ENCODE measurements around the gene MAN2B1.
"Not testable (repeated sequence)": the region's sequence is repeated elsewhere in the genome, so short reads cannot be mapped to it uniquely, and the experiment has no call there.

The MAN2B1 gene

DNA sequence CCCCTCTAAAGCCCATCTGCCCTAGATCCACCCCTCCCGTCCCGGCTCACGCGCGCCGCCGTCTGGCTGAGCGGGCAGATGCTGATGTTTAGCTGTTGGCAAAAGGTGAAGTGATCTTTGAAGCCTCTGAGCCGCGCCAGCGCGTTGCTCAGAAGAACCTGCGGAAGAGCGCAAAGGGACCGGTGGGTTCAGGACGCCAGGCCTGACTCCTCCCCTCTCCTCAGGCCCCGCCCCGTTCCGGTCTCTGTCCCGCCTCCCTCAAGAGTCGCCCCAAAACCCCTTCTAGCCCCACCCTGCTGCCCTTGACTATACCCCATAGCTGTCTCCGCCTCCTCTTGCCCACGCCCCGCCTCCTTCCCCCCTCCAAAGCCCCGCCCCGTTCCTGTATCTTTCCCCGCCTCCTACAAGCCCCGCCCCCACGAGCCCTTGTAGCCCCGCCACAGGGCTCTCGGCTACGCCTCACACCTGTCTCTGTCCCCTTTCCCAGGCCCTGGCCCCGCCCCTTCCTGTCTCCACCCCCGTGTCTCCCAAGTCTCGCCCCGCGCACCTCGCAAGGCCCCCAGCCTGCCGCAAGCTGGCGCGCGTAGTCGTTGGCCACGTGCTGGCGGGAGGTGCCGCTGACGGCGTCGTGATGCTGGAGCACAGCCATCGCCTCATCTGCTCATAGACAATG lies 9.5 kb downstream of the MAN2B1 start:
- DNase-seq = peak in 1 of 6 experiments; percentile 5

DNA sequence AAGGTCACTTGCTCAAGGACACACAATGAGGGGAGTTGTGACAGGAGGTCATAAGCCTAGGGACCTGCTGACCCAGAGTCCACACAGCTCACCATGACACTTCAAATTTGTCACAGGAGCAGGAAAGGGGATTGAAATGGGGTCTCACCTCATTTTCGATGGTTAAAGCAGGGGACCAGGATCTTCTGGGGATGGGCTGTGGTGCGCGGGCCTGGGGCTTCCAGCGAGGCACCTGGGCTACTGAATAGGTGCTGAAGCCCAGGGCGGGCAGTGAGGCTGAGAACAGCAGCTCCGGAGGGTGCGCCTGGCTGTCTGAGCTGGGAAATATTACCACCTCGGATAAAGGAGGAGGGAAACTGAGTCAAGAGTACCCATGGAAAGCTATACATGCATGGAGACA lies 11.0 kb downstream of the MAN2B1 start:
- DNase-seq = no peak

DNA sequence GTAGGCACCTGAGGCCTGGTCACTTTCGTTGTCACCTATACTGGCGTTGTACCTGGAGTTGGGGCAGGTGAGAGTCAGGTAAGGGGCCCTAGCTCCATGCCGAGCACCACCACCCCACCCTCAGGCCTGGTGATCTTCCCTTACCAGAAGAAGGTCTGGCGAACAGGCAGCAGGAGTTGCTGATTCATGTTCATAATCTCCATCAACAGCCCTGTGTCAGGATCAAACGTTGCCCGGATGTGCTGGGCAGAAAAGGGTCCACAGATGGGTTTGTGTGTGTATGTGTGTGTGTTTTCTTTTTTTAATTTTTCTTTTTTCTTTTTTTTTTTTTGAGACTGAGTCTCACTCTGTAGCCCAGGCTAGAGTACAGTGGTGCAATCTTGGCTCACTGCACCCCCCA lies 14.3 kb downstream of the MAN2B1 start:
- DNase-seq = no peak

DNA sequence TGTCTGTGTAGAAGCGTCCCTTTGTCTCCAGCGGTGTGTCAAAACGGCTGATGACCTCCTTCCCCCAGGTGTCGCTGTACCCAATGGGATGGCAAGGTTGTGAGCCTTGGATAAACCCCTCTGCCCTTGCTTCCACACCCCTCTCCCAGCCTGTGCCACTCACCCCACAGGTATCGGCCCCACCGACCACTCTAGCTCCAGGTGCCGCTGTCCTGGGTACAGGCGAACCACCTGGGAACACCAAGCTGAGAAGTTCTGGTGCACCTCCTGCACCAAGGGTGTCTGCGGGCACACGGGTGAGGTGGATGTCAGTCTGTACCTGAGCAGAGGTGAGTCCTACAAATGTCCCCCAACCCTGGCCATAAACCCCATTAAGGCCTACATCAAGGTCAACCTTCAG lies 16.6 kb downstream of the MAN2B1 start:
- no peak for DNase-seq

DNA sequence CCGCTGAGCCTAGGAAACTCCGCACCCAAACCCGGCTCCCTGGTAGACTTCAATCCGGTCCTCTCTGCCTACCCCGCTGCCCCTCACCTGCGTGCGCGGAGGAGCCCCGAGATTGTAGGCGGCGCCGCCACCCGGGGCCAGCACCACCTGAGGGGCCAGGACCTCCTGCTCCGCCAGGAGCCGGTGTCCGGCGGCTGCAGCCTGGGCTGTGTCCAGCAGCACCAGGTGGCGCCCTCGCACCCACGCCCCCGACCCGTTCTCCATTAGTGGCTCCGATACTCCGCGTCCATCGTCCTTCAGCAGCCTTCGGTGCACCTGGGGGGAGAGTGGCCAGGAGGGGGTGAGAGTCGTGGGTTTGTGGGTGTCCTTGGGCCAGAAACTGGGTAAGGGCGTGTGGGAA lies 18.5 kb downstream of the MAN2B1 start:
- no peak for DNase-seq

DNA sequence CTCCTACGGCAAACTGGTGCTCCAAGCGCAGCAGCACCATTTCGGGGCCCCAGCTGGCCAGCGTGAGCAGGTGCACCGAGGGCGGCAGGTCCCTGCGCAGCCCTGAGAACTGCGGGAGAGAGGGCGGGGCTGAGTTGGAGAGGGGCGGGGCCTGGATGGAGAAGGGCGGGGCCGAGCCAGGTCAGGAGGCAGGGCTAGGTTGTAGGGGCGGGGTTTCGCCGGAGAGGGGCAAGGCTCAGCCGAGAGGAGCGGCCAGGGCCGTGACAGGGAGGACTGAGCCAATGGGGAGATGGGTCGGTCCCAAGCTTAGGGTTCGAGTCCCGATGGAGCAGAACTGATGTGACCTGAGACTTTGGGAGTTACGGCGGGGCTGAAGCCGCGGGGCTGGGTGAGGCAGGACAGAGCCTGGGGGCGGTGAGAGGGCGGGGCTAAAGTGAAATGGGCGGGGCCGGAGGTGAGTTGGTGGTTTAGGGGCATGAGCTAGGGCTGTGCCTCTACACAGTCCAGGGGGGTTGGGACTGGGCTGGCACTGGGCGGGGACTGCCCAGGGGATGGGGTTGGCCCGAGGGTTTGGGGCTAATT lies 19.0 kb downstream of the MAN2B1 start:
- DNase-seq = peak in 3 of 6 experiments; percentile 24 to 34 (median 34)

DNA sequence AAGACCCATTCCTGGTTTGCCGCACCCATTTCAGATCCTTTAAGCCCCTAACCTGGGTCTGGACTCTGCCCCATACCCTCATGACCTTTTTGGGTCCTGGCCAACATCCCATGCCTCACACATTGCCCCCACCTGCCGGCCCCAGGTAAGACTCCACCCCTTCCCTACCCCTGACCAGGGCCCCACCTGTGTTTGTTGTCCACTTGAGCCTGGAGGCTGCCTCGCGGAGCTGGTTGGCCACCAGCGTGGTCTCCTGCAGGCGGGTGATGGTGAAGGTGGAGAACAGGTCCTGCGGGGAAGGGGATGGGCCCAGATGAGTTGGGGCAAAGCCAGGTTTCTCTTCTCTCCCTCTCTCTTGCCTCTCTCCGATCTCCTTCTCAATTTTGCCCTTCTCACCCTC lies 19.5 kb downstream of the MAN2B1 start:
- no peak for DNase-seq

DNA sequence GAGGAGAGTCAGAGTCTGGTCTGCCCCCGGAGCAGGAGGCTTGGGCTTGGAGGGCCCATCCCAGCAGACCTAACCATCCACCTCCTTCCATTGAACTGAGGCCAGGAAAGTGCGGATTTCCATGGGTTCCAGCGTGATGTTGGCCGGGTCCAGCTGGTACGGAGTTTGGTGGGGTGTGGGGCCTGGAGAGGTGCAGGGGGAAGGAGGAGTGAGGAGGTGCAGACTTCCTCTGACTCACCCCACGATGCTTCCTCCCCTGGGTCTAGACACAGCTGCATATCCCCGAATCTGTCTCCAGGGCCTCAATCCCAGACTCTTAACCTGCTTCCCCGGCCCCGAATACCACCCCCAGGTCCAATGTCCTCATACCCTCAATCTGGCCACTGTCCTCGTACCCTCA lies 20.0 kb downstream of the MAN2B1 start:
- no peak for DNase-seq

DNA sequence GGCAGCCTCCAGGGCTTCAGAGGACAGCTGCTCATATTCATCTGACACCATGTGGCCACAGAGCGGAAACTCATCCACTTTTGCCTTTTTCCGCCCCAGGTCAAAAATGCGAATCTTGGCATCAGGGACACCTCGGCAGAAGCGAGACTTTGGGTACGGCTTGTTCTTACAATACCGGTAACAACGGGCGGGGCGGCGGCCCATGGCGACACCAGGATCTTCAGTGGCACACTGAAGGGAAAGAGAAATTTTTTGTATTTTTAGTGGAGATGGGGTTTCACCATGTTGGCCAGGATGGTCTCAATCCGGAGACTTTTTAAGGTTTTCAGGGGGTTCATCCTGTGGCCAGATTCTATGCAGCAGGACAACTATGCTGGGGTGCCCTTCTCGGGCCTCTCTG lies 22.8 kb downstream of the MAN2B1 start:
- not testable (repeated sequence) for DNase-seq

DNA sequence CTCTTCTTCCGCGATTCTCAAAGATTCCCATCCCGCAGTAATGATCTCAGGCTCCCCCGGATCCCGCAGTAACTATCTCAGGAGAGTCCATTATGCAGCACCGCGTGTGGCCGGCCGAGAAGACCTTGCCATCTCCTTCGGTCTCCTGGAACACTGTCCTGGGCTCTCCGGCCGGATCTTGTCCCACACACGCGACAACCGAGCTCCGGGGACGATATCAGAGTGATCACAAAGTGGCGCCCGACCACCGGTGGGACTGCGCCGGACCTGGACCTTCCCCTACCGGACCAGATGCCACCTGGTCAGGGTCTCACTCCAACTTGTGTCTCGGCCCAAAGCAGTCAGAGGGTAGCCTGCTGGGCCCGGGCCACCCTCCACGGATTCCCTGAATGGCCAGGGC lies 24.0 kb downstream of the MAN2B1 start:
- no peak for DNase-seq

DNA sequence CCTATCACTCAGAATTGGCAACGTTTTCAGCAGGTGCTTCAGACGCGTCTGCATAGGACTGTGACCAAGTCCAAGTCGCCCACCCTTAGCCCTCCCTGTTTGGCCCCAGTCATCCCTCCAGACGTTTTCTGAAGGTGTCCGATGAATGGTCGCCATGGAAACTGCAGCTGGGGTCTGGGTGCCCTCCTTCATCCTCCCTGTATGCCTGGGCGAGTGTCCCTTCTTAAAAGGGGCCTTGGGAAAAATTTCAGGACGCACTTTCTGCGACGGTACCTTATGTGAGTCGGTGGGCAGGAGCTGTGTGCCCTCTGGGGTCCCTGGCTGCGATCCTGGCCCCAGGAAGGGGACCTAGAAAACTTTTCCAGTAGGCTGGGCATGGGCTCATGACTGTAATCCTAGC lies 25.1 kb downstream of the MAN2B1 start:
- DNase-seq = no peak

DNA sequence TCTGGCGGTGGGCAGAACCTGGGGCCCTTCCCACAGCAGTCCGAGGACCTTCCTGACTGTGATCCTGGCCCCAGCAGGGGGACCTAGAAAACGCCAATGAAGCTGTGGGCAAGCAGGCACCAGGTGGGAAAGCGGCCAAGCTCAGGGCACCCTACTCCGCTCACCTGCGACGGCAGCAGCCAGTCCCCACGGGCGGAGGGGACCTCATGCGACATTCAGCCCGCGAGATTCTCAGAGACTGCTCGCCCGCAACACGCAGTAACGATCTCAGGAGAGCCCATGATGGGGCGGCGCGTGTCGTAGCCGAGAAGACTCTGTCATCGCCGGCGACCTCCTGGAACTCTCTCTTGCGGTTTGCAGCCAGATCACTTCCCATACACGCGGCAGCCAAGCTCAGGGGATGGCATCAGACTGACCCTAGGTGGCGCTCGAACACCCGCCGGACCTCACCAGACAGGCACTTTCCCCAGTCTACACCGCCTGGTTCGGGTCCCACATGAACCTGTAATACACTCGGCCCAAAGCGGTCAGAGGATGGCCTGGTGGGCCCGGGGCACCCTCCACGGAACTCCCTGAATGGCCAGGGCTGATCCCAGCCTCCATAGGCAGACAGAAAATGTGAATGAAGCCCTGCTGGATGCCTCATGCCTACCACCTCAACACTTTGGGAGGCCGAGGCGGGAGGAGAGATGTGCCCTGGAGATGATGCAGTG lies 26.5 kb downstream of the MAN2B1 start:
- DNase-seq = peak; percentile 64 to 77 (median 72)

DNA sequence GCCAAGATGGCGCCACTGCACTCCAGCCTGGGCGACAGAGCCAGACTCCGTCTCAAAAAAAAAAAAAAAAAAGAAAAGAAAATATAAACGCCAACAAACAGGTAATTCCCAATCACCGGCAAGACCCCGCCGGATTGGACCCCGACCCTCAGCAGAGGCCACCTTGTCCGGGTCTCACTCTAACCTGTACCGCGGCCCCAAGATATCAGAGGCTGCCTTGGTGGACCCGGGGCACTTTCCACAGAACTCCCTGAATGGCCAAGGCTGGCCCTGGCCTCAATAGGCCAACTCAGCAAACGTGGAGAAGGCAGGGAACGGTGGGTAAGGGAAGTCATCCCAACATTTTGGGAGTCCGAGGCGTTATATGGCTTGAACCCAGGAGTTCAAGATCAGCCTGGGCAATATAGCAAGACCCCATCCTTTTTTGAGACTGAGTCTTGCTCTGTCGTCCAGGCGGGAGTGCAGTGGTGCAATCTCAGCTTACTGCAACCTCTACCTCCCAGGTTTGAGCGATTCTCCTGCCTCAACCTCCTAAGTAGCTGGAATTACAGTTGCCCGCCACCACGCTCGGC lies 27.8 kb downstream of the MAN2B1 start:
- DNase-seq = no peak

DNA sequence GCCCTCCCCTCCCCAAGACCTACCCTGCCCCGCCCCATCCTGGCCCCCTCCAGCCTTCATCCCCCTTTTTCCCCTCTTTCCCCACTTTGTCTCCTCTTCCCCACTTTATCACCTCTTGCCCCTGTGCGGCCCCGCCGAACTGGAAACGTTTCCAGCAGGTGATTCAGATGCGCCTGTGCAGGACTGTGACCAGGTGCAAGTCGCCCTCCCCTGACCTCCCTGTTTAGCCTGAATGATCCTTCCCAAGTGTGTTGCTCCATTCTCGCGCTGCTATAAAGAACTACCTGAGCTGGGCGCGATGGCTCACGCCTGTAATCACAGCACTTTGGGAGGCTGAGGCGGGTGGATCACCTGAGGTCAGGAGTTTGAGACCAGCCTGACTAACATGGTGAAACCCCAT lies 29.9 kb downstream of the MAN2B1 start:
- DNase-seq = no peak

DNA sequence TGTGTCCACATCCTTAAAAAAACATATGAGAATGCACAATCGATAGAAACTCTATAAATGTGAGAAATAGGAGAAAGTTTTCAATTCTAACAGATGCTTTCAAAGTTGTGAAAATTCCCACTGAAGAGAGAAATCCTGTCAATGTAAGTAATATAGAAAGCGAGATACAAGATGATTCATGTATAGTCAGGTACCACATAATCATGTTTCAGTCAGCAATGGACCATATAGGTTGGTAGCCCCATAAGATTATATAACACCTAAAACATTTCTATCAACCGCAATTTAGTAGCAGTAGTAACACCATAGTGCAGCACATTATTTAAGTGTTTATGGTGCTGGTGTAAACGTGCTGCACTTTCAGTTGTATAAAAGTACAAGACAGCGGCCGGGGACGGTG lies 37.3 kb downstream of the MAN2B1 start:
- DNase-seq = no peak

DNA sequence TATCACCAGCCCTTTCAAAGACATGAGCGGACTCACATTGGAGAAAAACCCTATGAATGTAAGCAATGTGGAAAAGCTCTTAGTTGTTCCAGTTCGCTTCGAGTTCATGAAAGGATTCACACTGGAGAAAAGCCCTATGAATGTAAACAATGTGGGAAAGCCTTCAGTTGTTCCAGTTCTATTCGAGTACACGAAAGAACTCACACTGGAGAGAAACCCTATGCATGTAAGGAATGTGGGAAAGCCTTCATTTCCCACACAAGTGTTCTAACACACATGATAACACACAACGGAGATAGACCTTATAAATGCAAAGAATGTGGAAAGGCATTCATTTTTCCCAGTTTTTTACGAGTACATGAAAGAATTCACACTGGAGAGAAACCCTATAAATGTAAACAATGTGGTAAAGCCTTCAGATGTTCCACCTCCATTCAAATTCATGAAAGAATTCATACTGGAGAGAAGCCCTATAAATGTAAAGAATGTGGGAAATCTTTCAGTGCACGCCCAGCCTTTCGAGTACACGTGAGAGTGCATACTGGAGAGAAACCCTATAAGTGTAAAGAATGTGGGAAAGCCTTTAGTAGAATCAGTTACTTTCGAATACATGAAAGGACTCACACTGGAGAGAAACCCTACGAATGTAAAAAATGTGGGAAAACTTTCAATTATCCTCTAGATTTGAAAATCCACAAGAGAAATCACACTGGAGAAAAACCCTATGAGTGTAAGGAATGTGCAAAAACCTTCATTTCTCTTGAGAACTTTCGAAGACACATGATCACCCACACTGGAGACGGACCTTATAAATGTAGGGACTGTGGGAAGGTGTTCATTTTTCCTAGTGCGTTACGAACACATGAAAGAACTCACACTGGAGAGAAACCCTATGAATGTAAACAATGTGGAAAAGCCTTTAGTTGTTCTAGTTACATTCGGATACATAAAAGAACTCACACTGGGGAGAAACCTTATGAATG lies 38.2 kb downstream of the MAN2B1 start:
- DNase-seq = no peak

DNA sequence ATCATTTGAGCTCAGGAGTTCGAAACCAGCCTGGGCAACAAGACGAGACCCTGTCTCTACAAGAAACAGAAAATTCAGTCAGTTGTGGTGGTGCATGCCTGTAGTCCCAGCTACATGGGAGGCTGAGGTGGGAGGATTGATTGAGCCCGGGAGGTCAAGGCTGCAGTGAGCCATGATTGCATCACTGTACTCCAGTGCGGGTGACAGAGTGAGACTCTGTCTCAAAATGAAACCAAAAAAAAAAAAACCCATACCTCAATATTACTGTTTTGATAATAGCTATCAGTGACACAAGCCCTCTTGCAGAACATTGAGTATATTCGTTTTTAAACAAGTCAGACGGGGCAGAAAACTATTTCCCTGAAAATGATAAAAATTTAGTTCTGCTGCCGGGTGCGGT lies 39.6 kb downstream of the MAN2B1 start:
- no peak for DNase-seq

DNA sequence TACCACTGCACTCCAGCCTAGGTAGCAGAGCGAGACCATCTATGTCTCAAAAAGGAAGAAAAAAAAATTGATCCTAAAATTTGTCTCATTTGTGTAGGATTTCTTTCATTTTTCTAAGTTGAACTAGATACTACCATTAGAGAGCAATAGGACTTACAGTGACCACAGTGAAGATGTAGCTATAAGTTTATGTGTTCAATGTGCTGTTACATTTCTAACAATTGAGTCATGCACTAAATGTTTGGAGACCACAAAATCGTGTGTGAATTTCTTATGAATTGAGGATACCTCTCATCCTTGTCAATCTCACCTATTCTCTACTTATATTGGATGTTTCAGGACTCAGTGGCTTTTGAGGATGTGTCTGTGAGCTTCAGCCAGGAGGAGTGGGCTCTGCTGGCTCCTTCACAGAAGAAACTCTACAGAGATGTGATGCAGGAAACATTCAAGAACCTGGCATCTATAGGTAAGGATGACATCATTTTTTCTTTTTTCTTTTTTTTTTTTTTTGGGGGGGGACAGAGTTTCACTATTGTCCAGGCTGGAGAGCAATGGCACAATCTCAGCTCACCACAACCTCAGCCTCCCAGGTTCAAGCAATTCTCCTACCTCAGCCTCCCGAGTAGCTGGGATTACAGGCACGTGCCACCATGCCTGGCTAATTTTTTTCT lies 43.0 kb downstream of the MAN2B1 start:
- DNase-seq = no peak

DNA sequence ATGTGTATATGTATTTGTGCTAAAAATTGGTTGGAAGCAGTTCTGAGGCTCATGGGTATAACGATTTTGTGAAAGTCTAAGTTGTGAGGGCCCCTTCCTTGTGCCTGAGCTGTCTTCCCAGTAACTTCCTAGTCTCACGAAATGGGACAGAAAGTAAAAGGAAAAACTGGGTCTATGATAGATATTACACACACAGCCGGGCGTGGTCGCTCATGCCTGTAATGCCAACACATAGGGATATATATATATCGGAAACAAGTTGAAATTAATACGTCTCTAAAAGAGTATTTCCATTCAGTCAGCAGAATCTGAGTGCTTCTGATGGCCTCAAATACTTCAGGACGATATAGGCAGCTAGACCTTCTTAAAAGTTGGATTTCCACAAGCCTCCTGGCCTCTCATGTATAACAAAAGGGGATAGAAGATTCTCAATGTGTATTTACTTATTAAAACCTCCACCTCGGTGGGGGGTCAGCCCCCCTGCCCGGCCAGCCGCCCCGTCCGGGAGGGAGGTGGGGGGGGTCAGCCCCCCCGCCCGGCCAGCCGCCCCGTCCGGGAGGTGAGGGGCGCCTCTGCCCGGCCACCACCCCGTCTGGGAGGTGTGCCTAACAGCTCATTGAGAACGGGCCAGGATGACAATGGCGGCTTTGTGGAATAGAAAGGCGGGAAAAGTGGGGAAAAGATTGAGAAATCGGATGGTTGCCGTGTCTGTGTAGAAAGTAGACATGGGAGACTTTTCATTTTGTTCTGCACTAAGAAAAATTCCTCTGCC lies 45.1 kb downstream of the MAN2B1 start:
- DNase-seq = not testable (repeated sequence)

DNA sequence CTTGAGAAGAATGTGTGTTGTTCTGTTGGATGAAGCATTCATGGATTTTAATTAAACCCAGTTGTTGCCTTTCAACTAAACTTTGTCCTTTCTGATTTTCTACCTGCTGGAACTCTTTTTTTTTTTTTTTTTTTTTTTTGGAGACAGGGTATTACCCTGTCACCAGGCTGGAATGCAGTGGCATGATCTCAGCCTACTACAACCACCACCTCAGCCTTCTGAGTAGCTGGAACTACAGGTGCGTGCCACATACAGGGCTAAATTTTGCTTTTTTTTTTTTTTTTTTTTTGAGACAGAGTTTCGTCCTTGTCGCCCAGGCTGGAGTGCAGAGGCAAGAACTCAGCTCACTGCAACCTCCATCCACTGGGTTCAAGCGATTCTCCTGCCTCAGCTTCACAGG lies 48.9 kb downstream of the MAN2B1 start:
- no peak for DNase-seq

DNA sequence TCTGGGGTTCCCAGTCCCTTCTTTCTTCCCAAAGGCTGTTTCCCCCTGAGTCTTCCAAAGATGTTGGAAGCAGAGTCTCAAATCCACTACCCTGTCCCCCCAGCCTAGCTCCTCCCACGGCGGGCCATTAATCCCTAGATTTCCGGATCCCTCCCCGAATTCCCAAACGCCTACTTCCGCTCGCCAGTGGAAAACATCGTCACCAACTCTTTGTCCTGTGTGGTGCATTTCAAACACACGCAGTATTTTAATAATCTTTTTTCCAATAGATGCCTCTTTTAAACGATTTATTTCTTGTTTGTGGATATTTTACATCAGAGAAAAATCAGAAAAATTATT lies 55.2 kb downstream of the MAN2B1 start:
- DNase-seq = peak in 1 of 6 experiments; percentile 6

Data from stimulated activated naive CD4-positive, alpha-beta T cell (primary cell).